GM21360 (cell line): ENCODE measurements around the gene EYA4.

Experiments used
- ATAC-seq: cut with Tn5 transposase; IDR thresholded peaks from one replicate; pipeline ENCODE4 v1.9.1; 2021; ENCODE audit warnings: mild to moderate bottlenecking, moderate library complexity; ENCODE audit not compliant: unreplicated experiment

The EYA4 gene

GRCh38 chr6:133241086-133241900 lies at the start of gene EYA4:
Gene EYA4, plus strand, starts transcription at chr6:133241357. Its CDS starts 33,424 bp downstream, at chr6:133274781.
- no peak for ATAC-seq

- ATAC-seq, result no peak
These were observed 47.8 kb upstream of the EYA4 start for GRCh38 chr6:133193396-133193795.

- no peak for ATAC-seq
These were observed 42.4 kb upstream of the EYA4 start for GRCh38 chr6:133198725-133199124.

- ATAC-seq, result no peak
These were observed 39.9 kb upstream of the EYA4 start for GRCh38 chr6:133201231-133201630.

- ATAC-seq, result no peak
These were observed 38.4 kb upstream of the EYA4 start for GRCh38 chr6:133202610-133203343.

- ATAC-seq, result no peak
These were observed 37.8 kb upstream of the EYA4 start for GRCh38 chr6:133203344-133203697.

- no peak for ATAC-seq
These were observed 35.9 kb upstream of the EYA4 start for GRCh38 chr6:133205304-133205703.

- no peak for ATAC-seq
These were observed 34.2 kb upstream of the EYA4 start for GRCh38 chr6:133206942-133207341.

- ATAC-seq, result no peak
These were observed 33.4 kb upstream of the EYA4 start for GRCh38 chr6:133207754-133208153.

GRCh38 chr6:133208183-133208755 lies 32.9 kb upstream of the EYA4 start:
- no peak for ATAC-seq

- no peak for ATAC-seq
These were observed 26.9 kb upstream of the EYA4 start for GRCh38 chr6:133214267-133214666.

GRCh38 chr6:133218852-133219251 lies 22.3 kb upstream of the EYA4 start:
- ATAC-seq, result no peak

- no peak for ATAC-seq
These were observed 17.6 kb upstream of the EYA4 start for GRCh38 chr6:133223452-133224029.

GRCh38 chr6:133225560-133225959 lies 15.6 kb upstream of the EYA4 start:
- ATAC-seq, result no peak

GRCh38 chr6:133227344-133227743 lies 13.8 kb upstream of the EYA4 start:
- ATAC-seq, result no peak

GRCh38 chr6:133230052-133230451 lies 11.1 kb upstream of the EYA4 start:
- no peak for ATAC-seq

- no peak for ATAC-seq
These were observed 5.9 kb upstream of the EYA4 start for GRCh38 chr6:133235221-133235620.

- no peak for ATAC-seq
These were observed 4.2 kb upstream of the EYA4 start for GRCh38 chr6:133236932-133237331.

- ATAC-seq, result no peak
These were observed 559 bp upstream of the EYA4 start for GRCh38 chr6:133240511-133241085.

GRCh38 chr6:133241901-133242636 lies 912 bp downstream of the EYA4 start:
- ATAC-seq, result no peak
